ENCODE results near the gene RD3L. TPM values are rescaled to one million over a fixed set of nuclear protein-coding genes. Genes with fewer than 3 reads are reported as not detected.
A peak's percentile ranks its signal among the peaks of the same experiment; 100 is the strongest.

The RD3L gene
- total and polyA plus RNA-seq, 2 experiments from 2014 or later: not detected

GRCh38 chr14:103904493-103905107, 37.7 kb downstream of the RD3L start (continued):
- TF ChIP-seq EZH2phosphoT487 (IDR thresholded peaks at IDR 0.05; ENCODE audit: unreplicated experiment): no peak
- TF ChIP-seq REST (IDR thresholded peaks at IDR 0.05; ENCODE audit: unreplicated experiment): no peak

GRCh38 chr14:103899833-103900232, 42.5 kb downstream of the RD3L start:
- H3K4me3 Mint-ChIP-seq: no peak overlapping the region
- H3K27me3 Mint-ChIP-seq (ENCODE audit: insufficient read depth, low read depth, poor library complexity): peaks cover 17% of the 10 kb centered on the region
- no peaks in the 10 kb centered on the region for H3K79me2 ChIP-seq (replicated peaks; ENCODE audit: insufficient read depth)
- H3F3A ChIP-seq (replicated peaks; ENCODE audit: low read depth): no peaks in the 10 kb centered on the region
- ATAC-seq (no peak), DNase-seq (ENCODE audit: low spot score) (no peak)
- H3K4me1 ChIP-seq (ENCODE audit: insufficient read depth): no peaks in the 10 kb centered on the region
- H3K36me3 ChIP-seq (ENCODE audit: insufficient read depth): no peaks in the 10 kb centered on the region
- no peak overlapping the region for H3K4me3 ChIP-seq
- H3K9me2 ChIP-seq (ENCODE audit: insufficient read depth): no peaks in the 10 kb centered on the region
- no peak overlapping the region for H3K4me2 ChIP-seq
- H3K27ac Mint-ChIP-seq: no peak overlapping the region
- H3K27me3 ChIP-seq (ENCODE audit: insufficient read depth): no peaks in the 10 kb centered on the region
- no peaks in the 10 kb centered on the region for H4K20me1 ChIP-seq (replicated peaks; ENCODE audit: insufficient read depth)
- H3K4me1 Mint-ChIP-seq: peaks cover 6% of the 10 kb centered on the region; the same call in 2 of the 3 replicates
- H3K9me3 Mint-ChIP-seq: peaks cover 10% of the 10 kb centered on the region
- H2AFZ ChIP-seq: peak overlapping the region; percentile 18; the same call in 1 of the 2 replicates
- H3K27ac ChIP-seq (ENCODE audit: low read depth): no peak overlapping the region
- TF ChIP-seq EZH2phosphoT487 (IDR thresholded peaks at IDR 0.05; ENCODE audit: unreplicated experiment) (no peak), ZNF114 (CRISPR knock-in tag; IDR thresholded peaks at IDR 0.05) (no peak), POLR2AphosphoS5 (IDR thresholded peaks at IDR 0.05; ENCODE audit: low read depth) (no peak), JUNB (IDR thresholded peaks at IDR 0.05; ENCODE audit: unreplicated experiment) (no peak), EZH2 (IDR thresholded peaks at IDR 0.05; ENCODE audit: low read depth, unreplicated experiment) (no peak), NANOG (IDR thresholded peaks at IDR 0.05; ENCODE audit: borderline replicate concordance) (no peak), STAT1 (IDR thresholded peaks at IDR 0.05; ENCODE audit: unreplicated experiment) (no peak), ZNF331 (CRISPR knock-in tag; IDR thresholded peaks at IDR 0.05; ENCODE audit: low read depth) (no peak), ZNF462 (CRISPR knock-in tag; IDR thresholded peaks at IDR 0.05) (no peak)
- H3K36me3 Mint-ChIP-seq (ENCODE audit: low read depth): peaks cover 5% of the 10 kb centered on the region; the same call in 2 of the 3 replicates

Data from GM23338 (cell line).